Mucosa of descending colon (tissue), 3 donors: Measurements from ENCODE around the gene GALP. TPM values are rescaled to one million over a fixed set of nuclear protein-coding genes. Genes with fewer than 3 reads are reported as not detected.
"Not testable (repeated sequence)": the region's sequence is repeated elsewhere in the genome, so short reads cannot be mapped to it uniquely, and the experiment has no call there.

Experiments
- ATAC-seq: fragments of 200-7000 bp; cut with Tn5 transposase; one replicate; pipeline ENCODE4 v1.9.1; 2020; ENCODE audit warnings: mild to moderate bottlenecking, moderate library complexity
- DNase-seq, 3 donors: peaks; one replicate each; pipeline ENCODE4 v3.0.0-alpha.2; 2020
- H3K36me3 ChIP-seq: fragments of 200-600 bp; one replicate; pipeline ENCODE4 v1.8.0; 2021; ENCODE audit warnings: low read depth, mild to moderate bottlenecking
- H3K4me1 ChIP-seq: fragments of 200-600 bp; one replicate; pipeline ENCODE4 v1.8.0; 2021; ENCODE audit warnings: low read depth, mild to moderate bottlenecking
- H3K4me3 ChIP-seq: fragments of 200-600 bp; one replicate; pipeline ENCODE4 v1.8.0; 2021; ENCODE audit warnings: mild to moderate bottlenecking
- H3K9me3 ChIP-seq: fragments of 200-600 bp; one replicate; pipeline ENCODE4 v1.8.0; 2021; ENCODE audit warnings: mild to moderate bottlenecking
- intact Hi-C, 2 donors: fragments of 100-400 bp; cut with DNase I in 1 of 2; cut with micrococcal nuclease in 1 of 2; formaldehyde crosslinking; loops; one replicate each; pipeline versions ENCODE4 v1.11.0 to v1.11.1; 2022; cut with DNase I, micrococcal nuclease
- total RNA-seq, 3 donors: library from RNA; stranded (reverse); fragmentation: NEBNext Ultra II Directional in 2 of 3; extraction: Animal tissue kit (Norgen Biotek cat#: 25700) in 2 of 3; gene quantifications; one replicate each; pipeline versions ENCODE4 v1.2.1 to v1.2.4, GENCODE V29; 2021 to 2023
- TF ChIP-seq, protein P1 (sequence below): fragments of 200-600 bp; IDR thresholded peaks from one replicate; pipeline ENCODE4 v1.8.0; 2022; ENCODE audit warnings: antibody characterized with exemption, mild to moderate bottlenecking
- donor health status: DM: no; HTN: no; CAD: no; lungs with moderate emphysema.
- donor health status: DM: no; HTN: no; CAD: no.
- donor health status: DM: no; HTN: yes; CAD: no.

GALP gene
- total RNA-seq, 3 donors from 2014 or later = not detected

DNA sequence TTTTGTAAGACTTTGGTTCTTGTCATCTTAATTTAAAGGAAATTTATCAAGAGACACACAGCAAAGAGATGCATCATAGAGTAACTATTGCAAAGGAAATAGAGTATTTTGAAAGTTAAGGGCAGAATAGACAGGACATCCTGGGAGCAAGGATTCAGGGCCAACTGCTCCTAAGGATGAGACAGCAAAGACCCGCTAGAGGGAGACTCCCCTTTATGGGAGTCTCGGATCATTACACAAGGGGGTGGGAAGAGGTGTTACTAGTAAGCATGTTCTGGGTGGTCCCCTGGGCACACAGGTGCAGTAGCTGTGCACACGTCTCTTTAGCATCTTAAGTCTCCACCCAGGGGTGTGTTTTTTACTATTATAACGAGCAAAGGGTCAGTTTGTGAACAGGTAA lies 35.9 kb downstream of the GALP start:
- Histone ChIP-seq H3K4me1 (no peaks in the 10 kb centered on the region), H3K4me3 (no peak overlapping the region), H3K9me3 (no peaks in the 10 kb centered on the region), H3K36me3 (no peaks in the 10 kb centered on the region)
- intact Hi-C loops = no loop called here
- ATAC-seq = no peak
- TF ChIP-seq, protein P1, sequence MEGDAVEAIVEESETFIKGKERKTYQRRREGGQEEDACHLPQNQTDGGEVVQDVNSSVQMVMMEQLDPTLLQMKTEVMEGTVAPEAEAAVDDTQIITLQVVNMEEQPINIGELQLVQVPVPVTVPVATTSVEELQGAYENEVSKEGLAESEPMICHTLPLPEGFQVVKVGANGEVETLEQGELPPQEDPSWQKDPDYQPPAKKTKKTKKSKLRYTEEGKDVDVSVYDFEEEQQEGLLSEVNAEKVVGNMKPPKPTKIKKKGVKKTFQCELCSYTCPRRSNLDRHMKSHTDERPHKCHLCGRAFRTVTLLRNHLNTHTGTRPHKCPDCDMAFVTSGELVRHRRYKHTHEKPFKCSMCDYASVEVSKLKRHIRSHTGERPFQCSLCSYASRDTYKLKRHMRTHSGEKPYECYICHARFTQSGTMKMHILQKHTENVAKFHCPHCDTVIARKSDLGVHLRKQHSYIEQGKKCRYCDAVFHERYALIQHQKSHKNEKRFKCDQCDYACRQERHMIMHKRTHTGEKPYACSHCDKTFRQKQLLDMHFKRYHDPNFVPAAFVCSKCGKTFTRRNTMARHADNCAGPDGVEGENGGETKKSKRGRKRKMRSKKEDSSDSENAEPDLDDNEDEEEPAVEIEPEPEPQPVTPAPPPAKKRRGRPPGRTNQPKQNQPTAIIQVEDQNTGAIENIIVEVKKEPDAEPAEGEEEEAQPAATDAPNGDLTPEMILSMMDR = no peak
- DNase-seq = no peak

DNA sequence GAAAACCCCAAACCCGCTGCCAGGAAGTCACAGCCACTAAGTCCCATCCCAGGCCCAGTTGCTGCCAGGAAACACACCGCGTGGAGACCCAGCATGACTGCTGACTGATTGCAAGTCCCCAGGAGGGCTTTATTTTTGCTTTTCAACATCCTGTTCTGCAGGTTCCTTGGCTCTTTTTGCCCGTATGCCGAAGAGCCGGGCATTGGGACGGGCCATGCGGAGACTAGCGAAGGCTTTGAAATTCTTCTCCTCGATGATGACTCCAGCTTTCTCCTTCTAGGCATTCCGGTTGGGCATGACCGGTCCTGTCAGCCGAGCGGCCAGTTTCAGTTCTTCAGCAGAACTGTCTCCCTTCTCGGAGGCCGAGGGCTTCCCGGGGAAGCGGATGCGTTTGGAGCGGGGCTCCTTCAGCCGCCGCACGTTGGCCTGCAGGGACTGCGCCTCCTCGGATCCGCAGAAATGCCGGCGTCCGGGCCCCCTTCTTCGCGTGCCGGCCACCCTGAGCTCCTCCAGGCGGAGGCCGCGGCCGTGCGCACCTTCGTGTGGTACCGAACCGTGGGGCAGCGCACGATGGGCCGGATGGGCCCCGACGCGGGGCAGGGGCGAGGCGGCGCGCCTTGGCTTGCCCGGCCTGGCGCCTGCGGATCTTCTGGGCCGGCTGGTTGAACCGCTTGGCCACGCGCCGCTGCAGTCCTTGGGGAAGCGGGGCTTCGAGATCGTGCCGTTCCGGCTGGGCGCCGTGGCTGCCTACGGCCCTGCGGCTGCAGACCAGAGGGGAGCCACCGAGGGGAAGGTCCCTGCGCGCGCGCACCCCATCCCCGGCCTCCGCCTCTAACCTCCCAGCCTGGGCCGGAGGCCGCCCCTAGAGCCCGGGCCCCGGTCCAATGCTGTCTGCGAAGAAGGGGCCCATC lies 41.5 kb downstream of the GALP start:
- Histone ChIP-seq H3K9me3 (no peaks in the 10 kb centered on the region), H3K4me1 (peaks cover 4% of the 10 kb centered on the region), H3K36me3 (no peaks in the 10 kb centered on the region), H3K4me3 (no peak overlapping the region)
- TF ChIP-seq, protein P1 = no peak
- intact Hi-C loops = no loop called here
- DNase-seq (peak in 1 of 3 donors; percentile 19), ATAC-seq (no peak)

DNA sequence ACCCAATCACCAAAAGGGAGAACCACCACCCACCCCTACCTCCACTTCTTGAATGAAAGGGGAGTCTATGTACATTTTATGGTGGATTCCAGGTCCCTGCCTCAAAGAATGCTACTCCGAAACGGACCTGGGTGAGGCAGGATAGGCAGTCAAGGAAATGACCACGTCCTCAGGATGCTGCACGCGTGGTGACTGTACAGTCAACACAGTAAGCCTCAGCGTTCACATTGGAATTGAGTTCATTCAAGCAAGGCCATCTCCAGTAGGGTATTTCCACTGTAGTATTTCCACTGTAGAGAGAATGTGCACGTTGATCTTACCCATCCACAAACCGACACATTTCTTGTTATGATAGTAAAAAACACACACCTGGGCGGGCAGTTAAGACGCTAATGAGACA lies 43.2 kb downstream of the GALP start:
- DNase-seq (no peak), ATAC-seq (no peak)
- Histone ChIP-seq H3K4me1 (peaks cover 4% of the 10 kb centered on the region), H3K36me3 (no peaks in the 10 kb centered on the region), H3K4me3 (no peak overlapping the region), H3K9me3 (no peaks in the 10 kb centered on the region)
- intact Hi-C loops = no loop called here
- TF ChIP-seq, protein P1 = no peak

DNA sequence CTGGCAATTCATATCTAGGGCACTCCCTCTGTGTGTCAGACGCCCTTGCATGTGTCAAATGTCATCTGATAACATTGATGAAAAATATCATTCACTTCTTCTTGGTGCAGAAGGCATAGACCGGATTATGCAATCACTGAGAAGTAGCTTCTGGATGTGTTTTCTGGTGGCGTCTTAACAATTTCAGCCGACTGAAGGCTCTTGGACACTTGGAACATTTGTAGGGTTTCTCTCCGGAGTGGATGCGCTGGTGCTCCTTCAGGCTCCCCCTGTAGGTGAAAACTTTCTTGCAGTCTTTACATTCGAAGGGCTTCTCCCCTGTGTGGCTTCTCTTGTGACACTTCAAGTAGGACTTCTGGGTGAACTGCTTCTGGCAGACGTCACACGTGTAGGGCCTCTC lies 45.6 kb downstream of the GALP start:
- ATAC-seq = peak; percentile 24
- H3K36me3 ChIP-seq, H3K4me3 ChIP-seq, intact Hi-C loops, H3K4me1 ChIP-seq, H3K9me3 ChIP-seq: not testable (repeated sequence)
- DNase-seq = peak in 1 of 3 donors; percentile 16

DNA sequence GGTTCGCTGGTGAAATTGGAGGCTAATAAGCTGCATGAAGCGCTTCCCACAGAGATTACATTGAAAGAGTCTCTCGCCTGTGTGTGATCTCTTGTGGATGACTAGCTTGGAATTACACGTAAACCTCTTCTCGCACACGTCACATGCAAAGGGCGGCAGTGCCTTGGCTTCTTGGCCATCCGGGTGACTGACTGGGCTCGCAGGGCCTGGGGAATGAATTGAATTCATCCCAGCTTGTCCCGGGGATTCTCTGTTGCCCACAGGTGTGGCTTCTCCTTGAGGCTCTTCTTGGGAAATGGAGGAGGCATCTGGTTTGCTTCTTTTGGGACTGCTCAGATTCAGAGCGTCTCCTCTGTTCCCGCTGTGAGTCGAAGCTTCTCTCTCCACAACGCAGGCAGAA lies 46.0 kb downstream of the GALP start:
- Histone ChIP-seq H3K4me1 (peaks cover 4% of the 10 kb centered on the region), H3K9me3 (no peaks in the 10 kb centered on the region), H3K36me3 (no peaks in the 10 kb centered on the region), H3K4me3 (no peak overlapping the region)
- no peak for ATAC-seq
- TF ChIP-seq, protein P1 = no peak
- intact Hi-C loops = no loop called here
- DNase-seq = no peak

DNA sequence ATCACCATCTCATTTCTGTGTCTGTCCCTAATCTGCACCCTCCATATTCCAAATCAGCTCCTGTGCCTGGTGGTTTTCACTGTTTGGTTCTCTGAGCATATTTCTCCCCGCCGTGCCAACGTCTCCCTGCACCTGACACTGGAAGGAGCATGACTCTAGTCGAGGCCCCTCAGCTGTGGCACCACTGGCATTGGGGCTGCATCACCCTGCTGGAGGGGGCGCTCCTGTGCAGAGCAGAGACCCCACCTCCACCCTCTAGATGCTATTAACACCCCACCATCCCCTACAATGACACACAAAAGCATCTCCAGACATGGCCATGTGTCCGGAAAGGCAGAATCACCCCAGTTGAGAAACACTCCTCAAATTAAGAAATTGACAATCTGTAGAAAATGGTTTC lies 47.1 kb downstream of the GALP start:
- DNase-seq (no peak), ATAC-seq (no peak)
- no peaks in the 10 kb centered on the region for H3K36me3 ChIP-seq
- TF ChIP-seq, protein P1 = no peak
- intact Hi-C loops = no loop called here
- no peaks in the 10 kb centered on the region for H3K4me1 ChIP-seq
- no peaks in the 10 kb centered on the region for H3K9me3 ChIP-seq
- no peak overlapping the region for H3K4me3 ChIP-seq
